ENCODE measurements around the gene AKIRIN1.

Gene AKIRIN1

DNA sequence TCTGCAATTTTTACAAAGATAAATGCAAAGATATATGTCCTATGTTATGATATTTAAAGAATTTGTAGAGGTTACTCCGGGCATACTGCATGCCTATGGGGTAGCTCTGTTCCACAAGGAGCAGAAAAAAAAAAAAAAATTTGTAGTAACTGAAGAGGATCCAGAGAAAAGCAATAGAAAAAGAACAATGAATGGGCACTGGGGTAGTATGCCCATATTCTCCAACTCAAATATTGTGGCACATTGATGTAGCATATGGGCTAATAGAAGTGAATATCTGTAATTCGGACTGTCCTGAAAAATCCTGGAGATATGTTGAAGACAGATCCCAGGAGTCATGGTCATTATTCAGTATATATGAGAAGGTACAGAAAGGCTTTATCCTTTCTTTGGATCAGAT lies 1.1 kb upstream of the AKIRIN1 start:
- TF ChIP-seq, protein P1, sequence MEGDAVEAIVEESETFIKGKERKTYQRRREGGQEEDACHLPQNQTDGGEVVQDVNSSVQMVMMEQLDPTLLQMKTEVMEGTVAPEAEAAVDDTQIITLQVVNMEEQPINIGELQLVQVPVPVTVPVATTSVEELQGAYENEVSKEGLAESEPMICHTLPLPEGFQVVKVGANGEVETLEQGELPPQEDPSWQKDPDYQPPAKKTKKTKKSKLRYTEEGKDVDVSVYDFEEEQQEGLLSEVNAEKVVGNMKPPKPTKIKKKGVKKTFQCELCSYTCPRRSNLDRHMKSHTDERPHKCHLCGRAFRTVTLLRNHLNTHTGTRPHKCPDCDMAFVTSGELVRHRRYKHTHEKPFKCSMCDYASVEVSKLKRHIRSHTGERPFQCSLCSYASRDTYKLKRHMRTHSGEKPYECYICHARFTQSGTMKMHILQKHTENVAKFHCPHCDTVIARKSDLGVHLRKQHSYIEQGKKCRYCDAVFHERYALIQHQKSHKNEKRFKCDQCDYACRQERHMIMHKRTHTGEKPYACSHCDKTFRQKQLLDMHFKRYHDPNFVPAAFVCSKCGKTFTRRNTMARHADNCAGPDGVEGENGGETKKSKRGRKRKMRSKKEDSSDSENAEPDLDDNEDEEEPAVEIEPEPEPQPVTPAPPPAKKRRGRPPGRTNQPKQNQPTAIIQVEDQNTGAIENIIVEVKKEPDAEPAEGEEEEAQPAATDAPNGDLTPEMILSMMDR (conservative IDR thresholded peaks at IDR 0.05; ENCODE audit: low read depth, low read length), result no peak
- DNase-seq (ENCODE audit: low read depth), result no peak
- H3K4me3 ChIP-seq (ENCODE audit: low read depth, low read length), result no peak overlapping the region

DNA sequence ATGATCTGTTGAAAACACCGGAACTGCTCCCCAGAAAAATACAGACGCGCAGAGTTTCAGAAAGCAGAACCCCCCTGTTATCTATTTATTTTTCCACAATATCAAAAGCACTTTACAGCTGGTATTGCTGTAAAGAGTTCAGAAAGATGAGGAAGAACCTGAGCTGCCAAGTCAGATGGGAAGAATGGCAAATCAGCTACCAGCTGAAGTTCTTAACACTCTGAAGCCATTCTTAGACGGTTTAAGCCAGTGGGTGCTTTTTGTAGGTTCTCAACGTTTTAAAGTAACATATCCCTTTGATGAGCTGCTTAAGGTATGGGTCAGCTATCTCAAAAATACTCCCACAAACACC lies 714 bp upstream of the AKIRIN1 start:
- H3K4me3 ChIP-seq (ENCODE audit: low read depth, low read length), result peak overlapping the region; percentile 71
- TF ChIP-seq, protein P1 (conservative IDR thresholded peaks at IDR 0.05; ENCODE audit: low read depth, low read length), result no peak
- DNase-seq (ENCODE audit: low read depth), result peak; percentile 58

DNA sequence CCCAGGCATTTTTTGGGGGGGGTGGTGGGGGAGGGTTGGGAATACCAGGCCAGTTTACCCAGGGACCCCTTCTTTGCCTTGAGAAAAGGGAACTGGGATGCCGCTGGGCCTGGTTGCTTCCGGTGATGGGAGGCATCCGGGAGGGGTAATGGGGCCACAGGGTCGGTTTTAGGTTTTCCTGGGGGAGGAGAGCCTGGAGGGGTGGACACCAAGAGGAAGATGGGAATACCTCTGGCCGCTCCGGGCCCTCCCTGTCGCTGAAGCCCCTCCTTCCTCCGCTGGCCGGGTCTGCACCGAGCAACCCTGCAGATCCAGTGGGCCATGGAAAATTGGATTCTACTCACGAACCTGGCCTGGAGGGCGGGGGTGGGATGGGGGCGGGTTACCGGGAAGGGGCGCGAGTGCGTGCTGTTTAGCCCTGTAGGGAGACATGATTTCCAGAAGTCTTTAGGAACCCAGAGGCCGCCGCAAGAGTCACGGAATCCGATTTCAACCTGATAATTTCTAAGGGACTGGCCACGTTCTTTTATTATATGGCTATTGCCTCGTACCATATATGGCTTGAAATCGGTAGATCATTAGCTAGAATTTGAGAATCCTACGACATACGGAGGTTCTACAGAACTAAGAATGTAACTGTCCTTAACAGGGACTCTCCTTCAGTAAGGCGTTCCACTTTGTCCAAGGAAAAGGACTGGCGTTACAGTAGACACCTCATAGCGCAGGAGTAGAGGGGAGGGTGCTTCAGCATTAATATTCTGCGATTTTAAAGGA lies 749 bp downstream of the AKIRIN1 start:
- peak; percentile 30 for DNase-seq (ENCODE audit: low read depth)
- peak overlapping the region; percentile 88 for H3K4me3 ChIP-seq (ENCODE audit: low read depth, low read length)
- TF ChIP-seq, protein P1 (conservative IDR thresholded peaks at IDR 0.05; ENCODE audit: low read depth, low read length), result no peak

DNA sequence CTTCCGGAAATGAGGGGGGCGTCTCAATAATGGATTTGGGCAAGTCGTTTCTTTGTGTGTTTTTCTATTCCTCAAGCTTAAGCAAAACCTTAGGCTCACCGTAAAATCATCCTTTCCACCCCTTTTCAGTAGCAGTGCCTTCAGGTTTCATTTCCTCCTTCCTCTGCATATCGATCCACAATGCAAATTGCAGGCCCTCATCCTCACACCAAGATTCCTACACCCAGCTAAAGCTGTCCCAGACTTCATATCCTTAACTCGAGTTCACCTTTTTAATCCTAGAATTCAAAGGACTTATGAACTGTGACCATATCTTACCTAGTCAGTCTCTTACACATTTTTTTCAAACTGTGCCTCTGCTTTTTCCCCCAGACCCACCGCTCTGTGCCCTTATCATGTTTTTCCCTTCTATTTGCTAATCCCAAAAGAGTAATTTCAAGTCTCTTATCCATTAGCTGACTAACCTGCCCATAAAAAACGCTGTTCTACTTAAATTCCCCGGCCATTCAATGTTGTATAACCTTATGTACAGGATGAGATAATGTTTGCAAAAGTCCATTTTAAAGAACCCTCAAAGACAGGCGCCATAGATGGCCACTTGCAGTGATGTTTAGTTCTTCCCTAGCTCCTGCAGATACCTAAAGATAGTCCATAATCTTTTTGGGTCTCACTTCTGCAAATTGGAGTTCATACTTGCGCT lies 1.5 kb downstream of the AKIRIN1 start:
- DNase-seq (ENCODE audit: low read depth), result no peak
- H3K4me3 ChIP-seq (ENCODE audit: low read depth, low read length), result peak overlapping the region; percentile 88
- TF ChIP-seq, protein P1 (conservative IDR thresholded peaks at IDR 0.05; ENCODE audit: low read depth, low read length), result no peak

DNA sequence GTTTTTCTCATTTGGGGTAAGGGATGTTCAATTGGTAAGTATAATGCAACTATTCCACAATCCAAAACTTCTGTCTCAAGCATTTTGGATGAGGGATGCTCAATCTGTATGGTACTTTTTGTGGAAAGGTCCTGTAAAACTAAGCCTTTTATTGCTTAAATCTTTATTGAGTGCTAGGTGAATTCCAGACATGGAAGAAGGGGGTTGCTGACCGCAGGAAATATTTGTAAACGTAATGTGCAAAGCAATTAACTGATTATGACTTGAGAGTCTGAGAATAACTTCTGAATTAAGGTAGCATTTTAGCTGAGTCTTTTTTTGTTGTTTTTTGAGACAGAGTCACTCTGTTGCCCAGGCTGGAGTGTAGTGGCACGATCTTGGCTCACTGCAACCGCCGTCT lies 3.1 kb downstream of the AKIRIN1 start:
- H3K4me3 ChIP-seq (ENCODE audit: low read depth, low read length), result no peak overlapping the region
- no peak for DNase-seq (ENCODE audit: low read depth)
- TF ChIP-seq, protein P1 (conservative IDR thresholded peaks at IDR 0.05; ENCODE audit: low read depth, low read length), result no peak

DNA sequence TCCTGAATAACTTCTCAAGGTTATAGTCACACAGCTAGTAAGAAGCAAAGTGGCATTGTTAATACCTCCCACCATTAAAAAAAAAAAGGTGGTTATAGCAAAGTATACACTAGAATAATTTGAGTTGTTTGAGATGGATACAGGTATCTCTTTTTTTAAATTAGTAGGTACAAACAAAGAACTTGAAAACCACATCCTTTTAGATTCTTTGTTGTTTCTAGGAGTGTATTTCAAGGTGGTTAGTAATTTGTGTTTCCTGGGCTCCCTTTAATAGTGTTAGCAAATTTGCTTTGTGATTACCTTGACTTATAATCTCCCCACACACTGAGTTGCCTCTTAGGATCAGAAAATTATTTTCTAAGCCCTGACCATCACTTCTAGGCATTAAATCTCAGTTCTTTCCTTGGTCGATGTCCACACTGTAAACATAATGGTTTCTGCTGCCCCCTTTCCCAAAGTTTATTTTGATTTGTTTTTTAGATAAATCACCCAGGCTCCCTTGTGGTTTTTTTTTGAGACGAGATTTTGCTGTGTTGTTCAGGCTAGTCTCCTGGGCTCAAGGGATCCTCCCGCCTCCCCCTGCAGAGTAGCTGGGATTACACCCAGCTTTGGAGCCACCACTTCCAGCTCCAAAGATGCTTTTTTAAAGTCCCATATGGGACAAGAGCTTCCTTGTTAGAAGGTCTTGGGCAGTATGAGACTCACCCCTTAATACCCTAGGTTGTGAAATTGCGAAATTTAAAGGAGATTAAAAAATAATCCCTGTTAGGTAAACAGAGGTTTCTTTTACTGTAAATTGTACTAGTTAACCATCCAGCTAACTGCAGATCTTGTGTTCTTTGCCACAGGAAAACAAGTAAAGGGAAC lies 6.2 kb downstream of the AKIRIN1 start:
- TF ChIP-seq, protein P1 (conservative IDR thresholded peaks at IDR 0.05; ENCODE audit: low read depth, low read length), result no peak
- no peak for DNase-seq (ENCODE audit: low read depth)
- no peak overlapping the region for H3K4me3 ChIP-seq (ENCODE audit: low read depth, low read length)
